ENCODE measurements around the gene CD2. TPM values are rescaled to one million over a fixed set of nuclear protein-coding genes. Genes with fewer than 3 reads are reported as not detected.

The CD2 gene
- total RNA-seq, 2 experiments from 2014 or later: 150 to 151 TPM

DNA sequence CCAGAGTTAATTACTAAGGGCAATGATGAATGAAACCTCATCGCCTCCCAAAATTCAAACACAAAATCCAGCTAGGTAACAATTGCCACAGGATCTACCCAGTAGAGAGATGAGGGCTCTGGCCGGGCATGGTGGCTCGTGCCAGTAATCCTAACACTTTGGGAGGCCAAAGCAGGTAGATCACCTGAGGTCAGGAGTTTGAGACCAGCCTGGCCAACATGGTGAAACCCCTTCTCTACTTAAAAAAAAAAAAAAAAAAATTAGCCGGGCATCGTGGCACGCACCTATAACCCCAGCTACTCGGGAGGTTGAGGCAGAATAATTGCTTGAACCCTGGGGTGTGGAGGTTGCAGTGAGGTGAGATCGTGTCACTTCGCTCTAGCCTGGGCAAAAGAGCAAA, 15.8 kb downstream of the CD2 start:
- Histone ChIP-seq H3K27ac (ENCODE audit: low read depth in 1 of 2, low read length in 2 of 2) (peak overlapping the region; percentile 88 to 89), H3K4me3 (ENCODE audit: low read length) (no peak overlapping the region), H3K9me3 (ENCODE audit: control insufficient read depth in 1 of 2, insufficient read depth in 1 of 2, low read length in 2 of 2) (no peaks in the 10 kb centered on the region), H3K4me1 (ENCODE audit: insufficient read depth, low read length) (peaks cover 70% of the 10 kb centered on the region), H3K36me3 (ENCODE audit: insufficient read depth, low read length) (peaks cover 44% of the 10 kb centered on the region), H3K27me3 (ENCODE audit: control insufficient read depth in 1 of 2, insufficient read depth in 2 of 2, low read length in 2 of 2) (no peaks in the 10 kb centered on the region)
- no peak for TF ChIP-seq CTCF (IDR thresholded peaks at IDR 0.05)
- ChIA-PET CTCF (interaction anchor here (0.7 to 6.3 kb wide), 14 partner anchors 9 to 217 kb away, joined by 3 to 62 read pairs (median 6); partner anchors contain the start of gene CD2), POLR2A (interaction anchor here (0.7 to 15.0 kb wide), 27 partner anchors 8 to 889 kb away, joined by 3 to 412 read pairs (median 5); partner anchors contain the start of genes CD101, CD2, MAN1A2 and TTF2)
- ATAC-seq (ENCODE audit: poor library complexity): no peak
- H3K27ac Mint-ChIP-seq: peak overlapping the region; percentile 99
- peaks cover 49% of the 10 kb centered on the region for H3K36me3 Mint-ChIP-seq (ENCODE audit: low read depth)
- H3K9me3 Mint-ChIP-seq: peaks cover 2% of the 10 kb centered on the region
- H3K4me3 Mint-ChIP-seq: peak overlapping the region; percentile 66
- H3K27me3 Mint-ChIP-seq: no peaks in the 10 kb centered on the region
- intact Hi-C loops (cut with DNase I, micrococcal nuclease): loop anchor here (1.0 to 10.0 kb wide), 6 partner anchors 15 to 353 kb away; partner anchors contain the start of gene CD2 (in 1 of the 2)
- peak in 1 of 14 experiments; percentile 29 for DNase-seq
- H3K4me1 Mint-ChIP-seq (ENCODE audit: low read depth): peaks cover 94% of the 10 kb centered on the region

DNA sequence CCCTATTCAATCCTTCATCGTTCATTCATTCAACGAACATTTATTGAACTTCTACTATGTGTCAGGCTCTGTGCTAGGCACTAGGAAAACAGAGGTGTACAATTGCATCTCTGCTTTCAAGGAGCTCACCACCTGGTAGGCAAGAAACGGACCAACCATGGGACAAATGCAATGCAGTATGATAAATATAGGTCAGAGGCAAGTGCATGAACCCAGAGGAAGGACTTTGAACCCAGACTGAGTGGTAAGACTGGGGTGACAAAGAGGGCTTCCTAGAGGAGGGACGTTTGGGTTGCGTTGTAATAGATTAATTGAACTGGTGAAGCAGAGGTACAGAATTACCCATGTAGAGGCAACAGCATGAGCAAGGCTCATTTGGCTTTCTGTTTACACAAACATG, 16.4 kb downstream of the CD2 start:
- ATAC-seq (ENCODE audit: poor library complexity) (no peak), DNase-seq (peak in 4 of 14 experiments; percentile 37 to 60 (median 53))
- TF ChIP-seq CTCF (IDR thresholded peaks at IDR 0.05): no peak
- Mint-ChIP-seq H3K4me1 (ENCODE audit: low read depth) (peaks cover 93% of the 10 kb centered on the region), H3K9me3 (peaks cover 2% of the 10 kb centered on the region), H3K36me3 (ENCODE audit: low read depth) (peaks cover 43% of the 10 kb centered on the region), H3K4me3 (peak overlapping the region; percentile 66), H3K27me3 (no peaks in the 10 kb centered on the region), H3K27ac (peak overlapping the region; percentile 99)
- H3K27me3 ChIP-seq (ENCODE audit: control insufficient read depth in 1 of 2, insufficient read depth in 2 of 2, low read length in 2 of 2): no peaks in the 10 kb centered on the region
- peak overlapping the region; percentile 88 to 89 for H3K27ac ChIP-seq (ENCODE audit: low read depth in 1 of 2, low read length in 2 of 2)
- H3K4me3 ChIP-seq (ENCODE audit: low read length): no peak overlapping the region
- peaks cover 0 to 4% of the 10 kb centered on the region in 2 experiments for H3K9me3 ChIP-seq (ENCODE audit: control insufficient read depth in 1 of 2, insufficient read depth in 1 of 2, low read length in 2 of 2)
- peaks cover 38% of the 10 kb centered on the region for H3K36me3 ChIP-seq (ENCODE audit: insufficient read depth, low read length)
- H3K4me1 ChIP-seq (ENCODE audit: insufficient read depth, low read length): peaks cover 63% of the 10 kb centered on the region
- POLR2A ChIA-PET: interaction anchor here (0.7 to 15.0 kb wide), 9 partner anchors 7 to 595 kb away, joined by 3 to 412 read pairs (median 19); partner anchors contain the start of gene CD2
- intact Hi-C loops (cut with DNase I, micrococcal nuclease): loop anchor here (2.0 to 5.0 kb wide), 2 partner anchors 16 to 353 kb away; partner anchors contain the start of gene CD2 (in 1 of the 2)
- CTCF ChIA-PET: interaction anchor here (0.7 to 6.3 kb wide), 4 partner anchors 33 to 170 kb away, joined by 3 to 62 read pairs (median 15); no protein-coding TSS in a partner anchor

DNA sequence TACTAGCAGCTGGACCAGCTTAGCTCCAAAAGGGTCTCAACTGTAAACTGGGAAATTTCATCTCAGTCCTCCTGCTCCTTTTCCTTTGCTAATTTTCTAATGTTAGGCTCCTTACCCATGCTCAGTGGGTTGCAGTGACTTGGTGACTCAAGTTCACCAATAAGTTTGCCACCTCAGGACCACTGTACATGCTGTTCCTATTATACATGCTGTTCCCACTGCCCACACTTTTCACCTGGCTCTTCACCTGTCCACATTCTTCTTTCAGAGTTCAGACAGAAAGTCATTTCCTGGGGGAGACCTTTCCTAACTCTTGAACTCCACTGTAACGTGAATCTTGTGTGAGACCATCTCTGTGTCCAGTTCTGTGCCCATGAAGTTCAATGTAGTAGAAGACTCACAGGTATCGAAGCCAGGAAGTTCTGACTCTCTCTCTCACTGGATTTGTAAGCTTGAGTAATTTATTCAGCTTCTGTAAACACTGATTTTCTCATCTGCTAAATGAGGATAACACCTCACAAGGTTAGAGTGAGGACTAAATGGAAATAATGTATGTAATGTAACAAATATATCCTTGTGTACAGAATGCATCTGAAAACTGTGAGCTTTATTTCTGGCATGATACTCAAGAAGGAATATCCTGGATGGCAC, 17.9 kb downstream of the CD2 start:
- Mint-ChIP-seq H3K4me1 (ENCODE audit: low read depth) (peaks cover 82% of the 10 kb centered on the region), H3K27ac (peak overlapping the region; percentile 99), H3K36me3 (ENCODE audit: low read depth) (peaks cover 28% of the 10 kb centered on the region), H3K9me3 (peaks cover 2% of the 10 kb centered on the region), H3K4me3 (peak overlapping the region; percentile 54), H3K27me3 (no peaks in the 10 kb centered on the region)
- no peaks in the 10 kb centered on the region for H3K27me3 ChIP-seq (ENCODE audit: control insufficient read depth in 1 of 2, insufficient read depth in 2 of 2, low read length in 2 of 2)
- peaks cover 0 to 4% of the 10 kb centered on the region in 2 experiments for H3K9me3 ChIP-seq (ENCODE audit: control insufficient read depth in 1 of 2, insufficient read depth in 1 of 2, low read length in 2 of 2)
- peaks cover 48% of the 10 kb centered on the region for H3K4me1 ChIP-seq (ENCODE audit: insufficient read depth, low read length)
- POLR2A ChIA-PET: interaction anchor here (0.8 to 15.0 kb wide), 7 partner anchors 8 to 288 kb away, joined by 3 to 412 read pairs (median 103); partner anchors contain the start of genes CD2 and TTF2
- no peak for TF ChIP-seq CTCF (IDR thresholded peaks at IDR 0.05)
- CTCF ChIA-PET: interaction anchor here (0.9 to 6.3 kb wide), 5 partner anchors 28 to 47 kb away, joined by 3 to 62 read pairs (median 14); no protein-coding TSS in a partner anchor
- no peak overlapping the region for H3K27ac ChIP-seq (ENCODE audit: low read depth in 1 of 2, low read length in 2 of 2)
- intact Hi-C loops (cut with DNase I, micrococcal nuclease): loop anchor here (2.0 to 5.0 kb wide), 2 partner anchors 17 to 355 kb away; partner anchors contain the start of gene CD2 (in 1 of the 2)
- ATAC-seq (ENCODE audit: poor library complexity) (no peak), DNase-seq (no peak)
- peaks cover 23% of the 10 kb centered on the region for H3K36me3 ChIP-seq (ENCODE audit: insufficient read depth, low read length)
- H3K4me3 ChIP-seq (ENCODE audit: low read length): no peak overlapping the region
